ENCODE results near the gene INPP4B. TPM values are rescaled to one million over a fixed set of nuclear protein-coding genes. Genes with fewer than 3 reads are reported as not detected.

INPP4B gene
- total RNA-seq, 2 experiments from 2014 or later, result 45.7 to 46.3 TPM

- Mint-ChIP-seq H3K4me3 (peak overlapping the region; percentile 26), H3K27me3 (no peaks in the 10 kb centered on the region), H3K36me3 (peaks cover 92% of the 10 kb centered on the region), H3K27ac (peak overlapping the region; percentile 90), H3K9me3 (peaks cover 17% of the 10 kb centered on the region), H3K4me1 (peaks cover 72% of the 10 kb centered on the region)
- no peak for DNase-seq
These were observed 449.8 kb downstream of the INPP4B start for GRCh38 chr4:142396279-142396678.

- no peaks in the 10 kb centered on the region for H3K27me3 Mint-ChIP-seq
- H3K4me1 Mint-ChIP-seq, result peaks cover 59% of the 10 kb centered on the region
- peaks cover 89% of the 10 kb centered on the region for H3K36me3 Mint-ChIP-seq
- peaks cover 23% of the 10 kb centered on the region for H3K9me3 Mint-ChIP-seq
- H3K4me3 Mint-ChIP-seq, result no peak overlapping the region
- no peak for DNase-seq
- H3K27ac Mint-ChIP-seq, result no peak overlapping the region
These were observed 453.0 kb downstream of the INPP4B start for GRCh38 chr4:142393127-142393526.

GRCh38 chr4:142386856-142387255, 459.2 kb downstream of the INPP4B start:
- peaks cover 38% of the 10 kb centered on the region for H3K4me1 Mint-ChIP-seq
- peaks cover 72% of the 10 kb centered on the region for H3K36me3 Mint-ChIP-seq

DNA sequence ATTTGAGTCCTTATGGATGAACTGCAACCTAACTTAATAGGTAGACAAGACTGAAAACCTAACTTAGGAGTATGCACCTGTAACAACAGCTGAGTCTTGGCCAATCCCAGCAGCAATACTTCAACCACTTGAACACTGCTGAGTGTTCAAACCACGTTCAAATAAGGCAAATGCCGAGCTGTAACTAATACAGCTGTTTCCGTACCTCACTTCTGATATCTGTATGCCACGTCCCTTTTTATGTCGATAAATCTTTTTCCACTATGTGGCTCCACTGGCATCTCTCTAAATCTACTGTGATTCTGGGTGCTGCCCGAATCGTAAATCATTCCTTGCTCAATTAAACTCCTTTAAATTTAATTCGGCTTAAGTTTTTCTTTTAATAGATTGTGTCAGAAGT, 459.7 kb downstream of the INPP4B start:
- H3K4me3 Mint-ChIP-seq, result no peak overlapping the region
- H3K4me1 Mint-ChIP-seq, result peaks cover 38% of the 10 kb centered on the region
- H3K27ac Mint-ChIP-seq, result no peak overlapping the region
- H3K27me3 Mint-ChIP-seq, result no peaks in the 10 kb centered on the region
- DNase-seq, result no peak
- peaks cover 11% of the 10 kb centered on the region for H3K9me3 Mint-ChIP-seq
- H3K36me3 Mint-ChIP-seq, result peaks cover 68% of the 10 kb centered on the region

More at GRCh38 chr4:142386856-142387255, 459.2 kb downstream of the INPP4B start:
- H3K4me3 Mint-ChIP-seq, result no peak overlapping the region
- DNase-seq, result no peak
- no peaks in the 10 kb centered on the region for H3K27me3 Mint-ChIP-seq
- no peak overlapping the region for H3K27ac Mint-ChIP-seq
- peaks cover 11% of the 10 kb centered on the region for H3K9me3 Mint-ChIP-seq

- Mint-ChIP-seq H3K36me3 (peaks cover 60% of the 10 kb centered on the region), H3K4me1 (peaks cover 47% of the 10 kb centered on the region), H3K4me3 (no peak overlapping the region), H3K27ac (no peak overlapping the region), H3K9me3 (peaks cover 4% of the 10 kb centered on the region), H3K27me3 (no peaks in the 10 kb centered on the region)
- DNase-seq, result no peak
These were observed 462.2 kb downstream of the INPP4B start for GRCh38 chr4:142383800-142384470.

DNA sequence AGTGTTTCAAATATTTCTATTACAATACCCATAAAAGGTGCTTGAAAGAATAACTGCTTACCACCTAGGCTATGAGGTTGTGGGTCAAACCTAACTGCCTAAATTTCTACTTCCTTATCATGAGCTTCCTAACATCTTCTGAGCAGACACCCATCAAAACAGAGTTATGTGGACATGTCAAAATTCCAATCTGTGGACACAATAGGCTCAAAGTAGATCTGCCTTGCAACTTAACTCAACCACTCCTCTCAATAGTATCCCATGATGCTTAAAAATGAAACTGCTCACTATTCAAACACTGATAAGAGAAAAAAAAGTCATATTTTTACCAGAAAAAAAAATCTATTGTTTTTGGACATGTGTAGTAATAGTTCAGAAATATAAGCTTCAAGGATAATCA, 462.7 kb downstream of the INPP4B start:
- Mint-ChIP-seq H3K27me3 (no peaks in the 10 kb centered on the region), H3K4me1 (peaks cover 45% of the 10 kb centered on the region), H3K9me3 (peaks cover 4% of the 10 kb centered on the region), H3K4me3 (no peak overlapping the region), H3K27ac (no peak overlapping the region), H3K36me3 (peaks cover 56% of the 10 kb centered on the region)
- no peak for DNase-seq

DNA sequence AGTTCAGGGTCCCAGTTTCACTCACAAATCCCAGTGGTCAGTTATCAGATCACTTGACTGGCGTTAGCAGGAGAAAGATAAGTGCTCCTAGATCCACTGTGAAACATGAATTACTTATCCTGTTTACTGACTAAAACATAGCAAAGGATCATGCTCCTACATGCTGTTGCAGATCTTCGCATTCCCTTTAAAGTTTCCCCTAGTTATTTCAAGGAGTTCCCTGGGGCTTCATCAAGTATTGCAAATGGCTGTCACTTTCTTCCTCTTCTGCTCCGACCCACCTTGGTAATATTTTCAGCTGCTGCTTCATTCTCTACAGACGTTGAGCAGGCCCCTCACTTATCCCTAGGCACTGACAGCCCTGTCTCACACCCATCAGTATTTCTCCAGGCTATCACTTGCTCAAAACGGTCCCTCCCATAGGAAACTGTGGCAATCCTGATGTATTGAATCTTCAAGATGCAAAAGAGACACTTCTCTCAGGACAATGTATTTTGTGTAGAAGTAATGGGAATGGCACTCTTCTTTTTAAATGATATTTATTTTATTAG, 466.0 kb downstream of the INPP4B start:
- H3K4me3 Mint-ChIP-seq, result no peak overlapping the region
- H3K9me3 Mint-ChIP-seq, result peaks cover under 1% of the 10 kb centered on the region
- H3K36me3 Mint-ChIP-seq, result peaks cover 52% of the 10 kb centered on the region

GRCh38 chr4:142379277-142380051, 466.6 kb downstream of the INPP4B start:
- peaks cover 62% of the 10 kb centered on the region for H3K4me1 Mint-ChIP-seq
- H3K36me3 Mint-ChIP-seq, result peaks cover 51% of the 10 kb centered on the region
- DNase-seq, result no peak
- H3K4me3 Mint-ChIP-seq, result no peak overlapping the region
- no peaks in the 10 kb centered on the region for H3K27me3 Mint-ChIP-seq
- H3K27ac Mint-ChIP-seq, result peak overlapping the region; percentile 98
- no peaks in the 10 kb centered on the region for H3K9me3 Mint-ChIP-seq

More for the DNA sequence above, 466.0 kb downstream of the INPP4B start:
- DNase-seq, result no peak
- peaks cover 59% of the 10 kb centered on the region for H3K4me1 Mint-ChIP-seq
- H3K27ac Mint-ChIP-seq, result peak overlapping the region; percentile 68
- no peaks in the 10 kb centered on the region for H3K27me3 Mint-ChIP-seq

- peaks cover 62% of the 10 kb centered on the region for H3K4me1 Mint-ChIP-seq
- peaks cover 46% of the 10 kb centered on the region for H3K36me3 Mint-ChIP-seq
- no peaks in the 10 kb centered on the region for H3K9me3 Mint-ChIP-seq
- DNase-seq, result no peak
- H3K4me3 Mint-ChIP-seq, result peak overlapping the region; percentile 54
- no peaks in the 10 kb centered on the region for H3K27me3 Mint-ChIP-seq
- peak overlapping the region; percentile 98 for H3K27ac Mint-ChIP-seq
These were observed 467.9 kb downstream of the INPP4B start for GRCh38 chr4:142378179-142378578.

- H3K9me3 Mint-ChIP-seq, result no peaks in the 10 kb centered on the region
- H3K4me3 Mint-ChIP-seq, result peak overlapping the region; percentile 72
- peaks cover 67% of the 10 kb centered on the region for H3K4me1 Mint-ChIP-seq
- H3K27me3 Mint-ChIP-seq, result no peaks in the 10 kb centered on the region
- no peak for DNase-seq
- H3K27ac Mint-ChIP-seq, result peak overlapping the region; percentile 98
- peaks cover 47% of the 10 kb centered on the region for H3K36me3 Mint-ChIP-seq
These were observed 468.6 kb downstream of the INPP4B start for GRCh38 chr4:142377342-142378091.

DNA sequence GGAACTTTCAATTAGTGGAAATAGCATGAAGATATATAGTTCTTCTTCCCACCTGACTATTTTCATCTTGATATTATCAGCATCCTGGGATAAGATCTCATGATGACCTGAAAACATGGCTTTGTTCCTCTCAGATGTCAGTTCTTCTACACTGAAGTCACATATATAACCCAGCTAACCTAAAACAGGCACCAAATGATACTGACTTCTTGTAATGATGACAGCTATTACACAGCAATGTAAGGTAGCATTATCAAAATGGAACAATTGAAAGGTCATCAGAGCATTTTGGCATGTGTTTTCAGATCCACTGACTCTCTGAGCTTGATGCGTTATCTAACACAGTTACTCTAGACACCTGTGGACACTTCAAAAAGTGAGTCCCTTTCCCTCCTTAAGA, 469.9 kb downstream of the INPP4B start:
- Mint-ChIP-seq H3K36me3 (peaks cover 54% of the 10 kb centered on the region), H3K4me3 (peak overlapping the region; percentile 20), H3K4me1 (peaks cover 75% of the 10 kb centered on the region), H3K27me3 (no peaks in the 10 kb centered on the region), H3K27ac (peak overlapping the region; percentile 98), H3K9me3 (peaks cover 2% of the 10 kb centered on the region)
- no peak for DNase-seq

DNA sequence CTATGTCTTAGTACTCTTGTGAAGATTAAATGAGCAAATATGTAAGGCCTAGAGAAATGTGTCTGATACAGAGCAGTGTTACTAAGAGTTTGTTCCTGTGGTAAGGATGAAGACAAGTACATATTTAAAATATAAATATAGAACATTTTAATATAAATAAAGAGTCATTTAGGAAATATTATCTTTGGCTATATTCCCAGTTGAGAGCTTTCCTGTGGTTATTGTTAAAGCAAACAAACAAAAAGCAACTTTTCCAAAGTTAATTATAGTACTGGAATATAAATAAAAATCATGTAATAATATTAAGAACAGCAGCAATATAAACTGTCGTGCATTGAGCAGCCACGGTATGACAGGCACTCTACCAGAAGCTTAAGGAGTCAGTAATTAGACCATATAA, 472.5 kb downstream of the INPP4B start:
- no peak overlapping the region for H3K4me3 Mint-ChIP-seq
- H3K27ac Mint-ChIP-seq, result no peak overlapping the region
- H3K9me3 Mint-ChIP-seq, result peaks cover 12% of the 10 kb centered on the region
- H3K27me3 Mint-ChIP-seq, result no peaks in the 10 kb centered on the region
- peaks cover 68% of the 10 kb centered on the region for H3K4me1 Mint-ChIP-seq
- peaks cover 61% of the 10 kb centered on the region for H3K36me3 Mint-ChIP-seq
- DNase-seq, result no peak

DNA sequence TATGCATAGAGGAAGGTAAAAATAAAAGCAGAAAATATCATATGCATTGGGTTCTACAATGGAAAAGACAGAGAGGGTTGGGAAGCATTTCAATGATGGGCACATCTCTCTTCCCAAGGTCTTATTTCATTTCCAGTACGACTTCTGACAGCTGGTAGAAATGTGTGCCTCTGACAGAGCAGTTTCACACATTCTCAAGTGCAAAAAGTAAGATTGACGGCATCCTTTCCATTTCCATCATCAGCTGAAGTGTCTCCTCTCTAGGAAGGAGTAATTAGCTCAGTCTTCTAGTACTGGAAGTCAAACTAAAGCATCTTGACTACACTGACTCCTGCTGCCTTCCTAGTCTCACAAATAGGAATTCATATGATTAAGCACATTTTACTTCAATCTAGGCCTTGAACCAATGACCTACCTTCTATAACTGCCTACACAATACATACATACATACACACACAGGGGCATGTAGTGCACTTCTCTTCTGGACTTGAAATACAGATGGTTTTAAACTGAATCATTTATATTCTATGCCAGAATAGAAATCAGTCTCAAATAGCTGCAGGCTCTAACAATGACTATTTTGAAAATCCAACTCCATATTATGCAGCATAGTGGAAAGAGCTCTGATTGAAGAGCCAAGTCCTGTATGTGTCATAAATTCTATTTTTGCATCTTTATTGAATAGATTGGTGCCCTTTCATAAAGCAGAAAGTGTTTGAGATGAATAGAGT, 473.4 kb downstream of the INPP4B start:
- H3K4me3 Mint-ChIP-seq, result no peak overlapping the region
- no peaks in the 10 kb centered on the region for H3K27me3 Mint-ChIP-seq
- peaks cover 66% of the 10 kb centered on the region for H3K4me1 Mint-ChIP-seq
- peaks cover 12% of the 10 kb centered on the region for H3K9me3 Mint-ChIP-seq
- H3K27ac Mint-ChIP-seq, result peak overlapping the region; percentile 66
- peaks cover 59% of the 10 kb centered on the region for H3K36me3 Mint-ChIP-seq
- DNase-seq, result no peak

DNA sequence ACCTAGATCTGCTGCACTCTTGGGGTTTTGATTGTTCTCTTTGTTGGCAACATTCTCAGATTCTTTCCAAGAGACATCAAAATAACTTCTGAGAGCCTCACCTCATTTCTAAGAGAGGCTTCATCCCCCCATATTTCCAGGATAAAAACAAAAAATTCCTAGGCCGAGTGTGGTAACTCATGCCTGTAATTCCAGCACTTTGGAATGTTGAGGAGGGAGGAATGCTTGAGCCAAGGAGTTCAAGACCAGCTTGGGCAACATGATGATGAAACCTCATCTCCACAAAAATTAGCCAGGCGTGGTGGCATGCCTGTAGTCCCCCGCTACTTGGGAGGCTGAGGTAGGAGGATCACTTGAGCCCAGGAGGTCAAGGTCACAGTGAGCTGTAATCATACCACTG, 477.0 kb downstream of the INPP4B start:
- H3K4me3 Mint-ChIP-seq, result no peak overlapping the region
- DNase-seq, result no peak
- peaks cover 68% of the 10 kb centered on the region for H3K4me1 Mint-ChIP-seq
- no peaks in the 10 kb centered on the region for H3K27me3 Mint-ChIP-seq
- peaks cover 16% of the 10 kb centered on the region for H3K9me3 Mint-ChIP-seq
- H3K27ac Mint-ChIP-seq, result no peak overlapping the region
- peaks cover 64% of the 10 kb centered on the region for H3K36me3 Mint-ChIP-seq
